Stimulated activated CD8-positive, alpha-beta memory T cell treated with anti-CD3 and anti-CD28 coated beads, Interleukin-12 subunit alpha, Interleukin-12 subunit beta, amount 100 ng/mL, for 24 hours (primary cell): ENCODE results near the gene AP4E1.
"Not testable (repeated sequence)": the region's sequence is repeated elsewhere in the genome, so short reads cannot be mapped to it uniquely, and the experiment has no call there.

Experiments used
- DNase-seq: peaks from one replicate; pipeline ENCODE4 v3.0.0-alpha.2; 2020; ENCODE audit errors: extremely low read depth

The AP4E1 gene

DNA sequence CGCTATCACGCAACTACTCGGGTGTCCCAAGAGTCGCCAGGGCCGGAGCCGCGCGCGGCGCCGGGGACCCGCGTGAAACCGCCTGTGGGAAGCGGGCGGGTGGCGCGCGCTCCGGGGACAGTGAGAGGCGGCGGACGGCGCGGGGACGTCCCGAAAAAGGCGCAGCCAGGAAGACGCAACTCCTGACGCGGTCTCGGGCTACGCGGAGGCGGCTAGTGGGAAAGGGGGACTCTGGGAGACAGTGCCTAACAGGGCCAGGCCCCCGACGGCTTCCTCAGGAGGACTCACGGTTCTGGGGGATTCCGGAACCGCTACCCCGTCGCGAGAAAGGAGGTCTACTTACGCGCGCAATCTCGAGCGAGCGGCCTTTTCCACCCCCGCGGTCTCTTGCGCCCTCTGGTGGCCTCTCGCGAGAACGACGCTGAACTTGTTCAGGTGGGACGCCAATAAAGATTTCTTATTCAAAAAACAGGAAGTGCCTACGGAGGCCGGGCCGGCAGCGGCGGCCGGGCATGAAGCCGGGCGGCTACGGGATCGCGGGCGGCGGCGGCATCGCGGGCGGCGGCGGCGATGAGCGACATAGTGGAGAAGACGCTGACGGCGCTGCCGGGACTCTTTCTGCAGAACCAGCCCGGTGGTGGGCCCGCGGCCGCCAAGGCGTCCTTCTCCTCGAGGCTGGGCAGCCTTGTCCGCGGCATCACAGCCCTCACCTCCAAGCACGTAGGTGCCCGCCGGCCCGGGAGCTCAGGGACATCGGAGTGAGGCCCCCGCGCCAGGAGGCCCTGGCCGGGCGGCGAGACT is at the start of gene AP4E1:
TSS of gene AP4E1 (plus strand) at position 475 of the 801 bp plus-strand sequence. CDS start at position 571, 96 bp downstream.
- DNase-seq: peak; percentile 69

DNA sequence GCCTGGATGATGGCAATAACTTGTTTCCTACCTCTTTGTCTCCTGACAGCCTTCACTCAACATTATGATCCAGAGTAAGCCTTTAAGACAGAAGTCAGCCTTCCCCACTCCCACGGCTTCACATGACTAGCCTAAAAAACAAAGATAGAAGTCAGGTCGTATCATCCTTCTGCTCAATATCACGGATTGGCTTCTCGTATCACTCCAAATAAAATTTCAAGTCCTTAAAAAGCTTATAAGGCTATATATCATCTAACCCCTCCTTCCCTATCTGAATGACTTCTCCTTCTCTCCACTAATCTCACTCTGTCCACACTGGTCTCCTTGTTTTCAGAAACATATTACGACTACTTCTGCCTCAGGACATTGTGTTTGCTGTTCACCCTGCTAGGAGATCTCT is 47.7 kb upstream of the AP4E1 start:
- no peak for DNase-seq

DNA sequence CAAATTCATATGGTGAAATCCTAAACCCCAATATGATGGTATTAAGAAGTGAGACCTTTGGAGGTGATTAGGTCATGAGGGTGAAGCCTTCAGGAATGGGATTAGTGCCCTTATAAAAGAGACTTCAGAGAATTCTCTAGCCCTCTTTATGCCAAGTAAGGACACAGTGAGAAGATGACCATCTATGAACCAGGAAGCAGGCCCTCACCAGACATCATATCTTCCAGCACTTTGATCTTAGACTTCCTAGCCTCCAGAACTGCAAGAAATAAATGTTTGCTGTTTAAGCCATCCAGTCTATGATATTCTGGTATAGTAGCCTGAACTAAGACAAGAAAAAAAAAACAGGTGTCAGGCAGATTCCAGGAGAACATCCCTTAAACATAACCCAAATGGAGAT is 45.9 kb upstream of the AP4E1 start:
- DNase-seq: no peak

DNA sequence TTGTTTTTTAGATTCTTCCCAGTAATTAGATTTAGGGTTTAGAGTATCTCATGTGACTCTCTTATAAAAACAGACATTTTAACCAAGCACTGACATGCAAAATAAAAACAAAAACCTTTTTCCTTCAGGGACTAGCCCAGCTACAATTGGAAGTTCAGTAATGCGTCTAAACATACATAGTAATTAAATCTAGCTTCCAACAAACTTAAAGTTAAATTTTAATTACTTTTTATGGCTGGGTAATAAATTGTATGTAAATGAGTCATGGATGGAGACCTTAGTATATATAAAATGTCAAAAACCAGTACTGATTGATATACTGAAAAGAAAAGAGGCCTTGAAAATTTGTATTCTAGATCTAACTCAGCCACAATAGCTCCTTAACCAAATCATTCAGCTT is 43.6 kb upstream of the AP4E1 start:
- DNase-seq: no peak

DNA sequence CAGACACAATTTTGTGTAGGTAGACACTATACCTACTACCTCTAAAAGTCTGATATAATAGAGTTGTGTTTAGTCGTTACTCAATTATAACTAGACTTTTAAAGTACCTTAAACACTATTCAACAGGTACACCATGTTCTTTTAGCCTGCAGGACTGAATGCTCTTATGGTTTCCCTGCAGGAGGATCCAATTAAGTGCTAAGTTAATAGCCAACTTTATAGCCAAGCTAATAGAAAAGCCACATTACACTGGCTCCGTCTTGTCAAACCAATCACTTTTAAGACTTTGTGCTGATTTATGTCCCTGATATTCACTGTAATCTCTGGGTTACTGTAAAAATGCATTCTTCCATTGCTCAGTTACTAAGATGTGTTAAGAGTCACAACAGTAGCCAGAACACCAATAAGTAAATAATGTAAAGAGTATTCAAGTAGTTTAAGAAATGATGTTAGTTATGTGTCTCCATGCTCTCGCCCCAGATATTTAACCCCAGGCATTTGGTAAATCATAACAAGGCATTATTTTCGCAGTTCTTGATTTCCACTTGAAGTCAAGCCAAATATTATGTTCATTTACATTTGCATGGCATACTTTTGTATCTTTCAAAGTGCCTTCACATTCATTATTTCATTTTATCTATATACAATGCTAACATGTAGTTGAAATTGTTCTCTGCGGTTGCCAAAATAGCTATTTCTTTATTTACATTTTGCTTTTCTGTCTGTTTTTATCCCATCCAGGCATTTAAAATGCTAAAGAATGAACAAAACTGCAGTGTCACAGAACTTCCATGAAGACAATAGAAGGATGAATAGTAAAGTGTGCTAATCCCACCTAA is 42.7 kb upstream of the AP4E1 start:
- DNase-seq: no peak

DNA sequence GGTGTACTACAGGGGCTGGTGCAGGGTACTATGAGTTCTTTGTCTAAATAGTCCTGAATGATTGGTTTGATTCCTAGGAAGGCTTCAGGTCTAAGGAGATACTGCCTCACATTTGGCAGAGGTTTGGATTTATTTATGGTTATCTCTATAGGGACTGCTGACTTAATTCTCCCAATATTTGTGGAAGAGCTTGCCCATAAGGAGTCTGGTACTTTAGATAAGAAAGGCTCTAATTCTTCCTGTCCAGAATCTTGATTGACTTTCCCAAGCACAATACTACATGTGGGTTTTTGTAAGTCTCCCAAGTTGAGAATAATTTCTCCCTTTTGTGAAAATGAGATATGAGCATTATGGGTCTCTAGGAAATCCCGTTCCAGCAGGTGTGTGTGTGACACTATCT is 36.7 kb upstream of the AP4E1 start:
- no peak for DNase-seq

DNA sequence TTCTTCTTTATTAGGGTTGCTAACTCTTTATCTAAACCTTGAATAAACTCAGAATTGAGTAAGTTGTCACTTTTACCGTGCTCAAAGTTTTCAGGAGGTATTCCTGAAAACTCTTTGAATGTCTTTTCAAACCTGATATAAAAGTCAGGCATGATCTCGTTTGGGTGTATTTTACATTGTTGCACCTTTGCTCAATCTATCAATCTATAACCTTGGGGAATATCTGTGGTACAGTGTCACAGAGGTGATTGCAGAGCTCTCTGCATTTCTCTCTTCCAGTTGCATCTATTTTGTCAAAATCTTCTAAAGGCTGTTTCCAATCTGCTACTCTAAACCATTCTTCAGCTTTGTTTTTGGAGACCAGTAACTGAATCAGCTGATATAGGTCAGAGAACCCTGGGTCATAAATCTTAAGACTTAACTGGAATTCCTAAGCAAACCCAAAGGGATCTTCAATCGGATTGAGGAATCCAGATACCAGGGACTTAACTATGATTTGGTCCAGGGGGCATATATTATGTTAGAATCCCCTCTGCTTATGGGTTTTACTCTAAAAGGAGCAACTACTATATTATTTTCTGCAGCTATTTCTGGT is 35.6 kb upstream of the AP4E1 start:
- no peak for DNase-seq

DNA sequence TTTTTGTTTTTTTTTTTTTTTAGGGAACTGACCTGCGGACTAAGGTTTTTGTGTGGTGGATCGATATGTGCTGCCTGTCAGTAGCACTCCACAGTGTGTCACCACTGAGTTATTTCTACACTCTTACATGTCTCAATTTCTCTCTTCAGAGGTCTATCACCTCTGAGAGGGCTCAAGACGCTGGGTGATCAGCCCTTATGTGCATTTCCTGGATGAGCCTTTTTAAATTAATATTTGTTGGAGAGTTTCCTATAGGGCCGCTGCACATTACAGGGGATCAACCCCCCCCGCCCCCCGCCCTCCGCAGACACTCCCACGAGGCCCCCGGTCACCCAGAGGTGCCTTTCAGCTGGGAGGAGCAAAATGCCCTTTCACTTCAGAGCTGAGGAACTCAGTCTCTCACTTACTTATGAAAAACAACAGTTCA is 34.5 kb upstream of the AP4E1 start:
- DNase-seq: no peak

DNA sequence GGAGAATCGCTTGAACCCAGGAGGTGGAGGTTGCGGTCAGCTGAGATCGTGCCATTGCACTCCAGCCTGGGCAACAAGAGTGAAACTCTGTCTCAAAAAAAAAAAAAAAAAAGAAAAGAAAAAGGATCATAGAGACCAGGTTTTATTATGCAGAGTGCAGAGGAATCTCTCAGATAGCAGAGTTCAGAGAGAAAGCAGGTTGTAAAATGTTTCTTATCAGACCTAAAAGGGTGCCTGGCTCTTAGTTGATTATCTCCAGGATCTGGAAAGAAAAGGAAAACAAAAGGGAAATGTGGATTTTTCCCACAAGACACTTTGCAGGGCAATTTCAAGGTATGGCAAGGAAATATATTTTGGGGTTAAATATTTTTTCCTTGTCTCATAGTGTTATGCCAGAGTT is 33.2 kb upstream of the AP4E1 start:
- not testable (repeated sequence) for DNase-seq

DNA sequence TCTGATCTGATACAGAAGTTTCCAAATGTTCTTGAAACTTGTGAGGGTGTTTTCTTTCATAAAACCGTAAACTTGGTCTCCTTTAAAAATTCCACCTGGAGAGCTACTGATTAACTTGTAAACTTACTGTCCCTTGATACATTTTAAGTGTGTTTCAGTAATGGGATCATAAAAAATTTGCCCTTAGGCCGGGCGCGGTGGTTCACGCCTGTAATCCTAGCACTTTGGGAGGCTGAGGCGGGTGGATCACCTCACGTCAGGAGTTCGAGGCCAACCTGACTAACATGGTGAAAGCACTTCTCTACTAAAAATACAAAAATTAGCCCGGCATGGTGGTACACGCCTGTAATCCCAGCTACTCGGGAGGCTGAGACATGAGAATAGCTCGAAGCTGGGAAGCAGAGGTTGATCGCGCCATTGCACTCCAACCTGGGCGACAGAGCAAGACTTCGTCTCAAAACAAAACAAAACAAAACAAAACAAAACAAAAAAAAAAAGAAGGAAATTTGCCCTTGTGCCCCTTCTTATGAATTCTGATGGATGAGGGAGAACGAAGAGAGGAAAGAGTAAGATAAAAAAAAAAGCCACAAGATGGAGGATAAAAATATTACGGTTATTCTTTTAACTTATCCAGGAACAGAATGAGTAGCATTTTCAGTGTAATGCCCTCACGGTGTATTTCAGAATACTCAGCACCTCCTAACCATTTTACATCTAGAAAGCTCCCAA is 32.1 kb upstream of the AP4E1 start:
- DNase-seq: no peak

DNA sequence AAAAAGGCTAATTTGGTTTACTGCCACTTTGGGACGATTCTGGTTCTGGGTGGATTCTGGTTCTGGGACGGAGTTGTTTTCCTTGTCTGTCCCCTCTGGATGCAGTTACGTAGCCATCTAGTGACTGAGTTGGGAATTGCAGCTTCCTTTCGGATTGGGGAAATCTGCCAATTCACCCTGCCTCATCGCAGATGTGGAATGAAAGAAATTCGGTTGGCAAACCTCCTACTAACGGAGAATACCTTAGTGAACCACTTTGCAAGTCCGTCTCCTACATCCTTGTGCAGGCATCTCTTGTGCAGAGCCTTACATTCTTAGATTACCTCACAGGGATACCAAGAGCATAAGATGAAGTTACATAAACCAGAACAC is 31.5 kb upstream of the AP4E1 start:
- DNase-seq: peak; percentile 22

DNA sequence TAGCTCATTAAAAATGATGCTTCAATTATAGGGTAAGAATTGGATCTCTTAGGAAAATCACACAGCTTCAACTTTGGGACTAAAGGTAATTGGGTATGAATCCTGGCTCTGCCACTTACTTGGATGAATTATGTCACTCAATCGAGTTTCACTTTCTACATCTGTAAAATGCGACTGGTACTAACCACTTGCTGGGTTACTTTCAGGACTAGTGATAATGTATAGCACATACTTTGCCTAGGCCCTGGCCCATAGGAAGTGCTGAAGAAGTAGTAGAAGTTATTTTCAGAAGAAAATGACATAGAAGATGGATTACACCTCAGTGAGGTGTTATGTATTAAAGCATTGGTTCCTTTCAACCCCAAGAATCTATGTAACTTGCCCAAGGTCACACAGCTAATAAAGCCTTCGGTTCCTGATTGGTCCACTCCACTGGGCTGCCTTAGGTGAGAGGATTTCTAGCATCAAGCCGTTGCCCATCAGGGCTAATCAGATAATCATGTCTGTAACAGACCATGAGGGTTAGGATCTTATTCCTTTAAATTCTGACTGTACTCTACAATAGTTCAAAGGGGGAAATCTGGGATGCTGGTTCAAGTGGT is 29.4 kb upstream of the AP4E1 start:
- no peak for DNase-seq

DNA sequence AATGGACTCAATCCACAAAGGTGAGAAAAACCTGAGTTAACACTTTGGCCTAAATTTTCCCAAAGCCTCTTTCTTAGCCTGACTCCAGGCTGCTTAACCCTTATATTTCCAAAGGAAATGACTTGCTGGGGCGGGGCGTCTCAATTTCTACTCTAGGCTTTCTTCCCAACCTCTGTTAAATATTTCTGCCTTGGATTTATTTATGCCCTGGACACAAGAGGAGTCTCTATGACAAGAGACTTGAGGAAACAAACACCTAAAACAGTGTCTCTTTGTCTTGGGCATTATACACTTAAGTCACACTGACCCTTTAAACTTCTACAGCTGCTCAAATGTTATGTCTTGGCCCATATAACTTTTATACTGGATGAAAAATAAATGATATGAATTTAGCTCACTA is 28.3 kb upstream of the AP4E1 start:
- no peak for DNase-seq

DNA sequence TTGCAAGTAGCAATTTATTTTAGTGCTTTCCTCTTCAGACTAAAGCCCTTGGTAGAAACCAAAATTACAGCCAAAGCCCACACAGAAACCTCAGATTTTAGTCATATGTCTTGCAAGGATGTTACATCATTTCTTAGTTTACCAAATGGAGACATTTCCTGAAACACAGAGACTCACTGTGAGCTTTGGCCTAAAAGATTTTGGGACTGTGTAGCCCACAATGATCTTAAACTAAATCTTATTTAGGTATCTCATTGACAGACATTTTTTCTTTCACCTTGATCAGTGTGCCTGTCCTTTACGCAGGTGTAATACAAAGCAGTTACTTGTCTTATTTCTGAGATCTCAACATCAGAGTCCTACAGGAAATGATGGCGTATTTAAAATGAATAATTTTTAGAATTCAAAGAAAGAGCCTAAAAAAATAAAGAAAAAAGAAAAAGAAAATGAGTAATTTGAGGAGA is 27.8 kb upstream of the AP4E1 start:
- DNase-seq: no peak

DNA sequence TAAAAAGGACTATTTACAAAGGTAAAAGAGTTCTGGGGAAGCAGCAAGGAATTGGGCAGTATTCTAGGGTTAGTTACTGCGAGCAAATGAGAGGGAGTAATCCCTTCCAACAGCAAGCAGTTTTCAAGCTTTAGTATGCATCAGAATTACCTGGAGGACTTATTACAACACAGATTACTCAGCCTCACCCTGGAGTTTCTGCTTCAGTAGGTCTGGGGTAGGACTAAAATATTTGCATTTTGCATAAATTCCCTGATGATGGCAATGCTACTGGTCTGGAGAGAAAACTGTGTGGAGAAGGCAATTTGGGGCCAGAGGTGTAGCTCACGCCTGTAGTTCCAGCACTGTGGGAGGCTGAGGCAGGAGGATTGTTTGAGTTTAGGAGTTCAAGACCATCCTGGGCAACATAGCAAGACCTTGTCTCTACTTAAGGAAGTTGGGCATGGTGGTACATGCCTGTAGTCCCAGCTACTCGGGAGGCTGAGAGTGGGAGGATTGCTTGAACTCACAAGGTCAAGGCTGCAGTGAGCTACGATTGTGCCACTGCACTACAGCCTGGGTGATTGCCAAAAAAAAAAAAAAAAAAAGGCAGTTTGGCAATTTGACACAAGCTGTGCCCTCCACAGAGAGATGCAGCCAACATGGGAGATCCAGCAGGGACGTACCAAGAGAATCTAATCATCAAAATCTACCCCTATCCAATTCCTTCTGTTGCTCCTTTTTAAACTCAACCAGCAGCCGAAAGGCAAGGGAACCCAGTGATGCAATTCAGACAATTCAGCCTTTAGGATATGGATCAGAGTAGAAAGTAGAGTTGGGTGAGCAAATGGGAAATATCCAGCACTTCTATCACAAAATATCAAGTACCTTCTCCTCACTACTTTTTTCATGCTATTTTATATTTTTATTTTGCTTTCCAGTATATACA is 27.1 kb upstream of the AP4E1 start:
- DNase-seq: no peak

DNA sequence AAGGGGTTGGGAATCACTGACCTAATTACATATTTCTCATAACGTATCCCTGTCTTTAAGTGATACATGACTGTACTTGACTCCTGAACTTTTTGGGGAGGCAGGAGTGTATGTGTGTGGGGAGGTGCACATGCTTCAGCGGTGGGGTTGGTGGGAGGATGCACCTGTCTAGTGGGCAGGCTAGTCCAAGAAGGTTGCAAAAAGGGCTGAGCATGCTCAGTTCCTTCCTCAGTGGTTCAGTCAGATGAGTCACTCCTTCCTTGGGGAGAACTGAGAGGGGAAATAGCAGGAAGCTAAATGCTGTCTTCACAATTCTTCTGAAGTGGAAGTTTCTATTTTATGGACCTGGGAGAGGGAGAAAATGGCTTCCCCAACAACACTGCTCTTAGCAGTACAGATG is 24.6 kb upstream of the AP4E1 start:
- no peak for DNase-seq

DNA sequence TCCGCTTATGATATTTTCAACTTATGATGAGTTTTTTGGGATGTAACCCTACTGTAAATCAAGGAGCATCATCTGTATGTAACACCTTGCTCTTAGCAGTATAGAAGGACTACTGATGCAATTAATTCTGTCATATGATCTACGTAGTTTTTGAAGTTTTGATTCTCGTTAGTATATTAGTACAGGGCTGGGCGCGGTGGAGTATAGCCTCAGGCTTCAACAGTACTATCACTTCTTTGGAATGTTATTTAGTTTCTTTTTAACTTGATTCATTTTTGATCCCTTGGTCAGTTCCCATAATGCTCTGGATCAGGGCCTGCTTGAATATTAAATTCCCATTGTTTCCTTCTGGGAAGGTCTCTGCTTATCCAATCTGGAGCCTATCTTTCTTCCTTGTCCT is 23.9 kb upstream of the AP4E1 start:
- no peak for DNase-seq

DNA sequence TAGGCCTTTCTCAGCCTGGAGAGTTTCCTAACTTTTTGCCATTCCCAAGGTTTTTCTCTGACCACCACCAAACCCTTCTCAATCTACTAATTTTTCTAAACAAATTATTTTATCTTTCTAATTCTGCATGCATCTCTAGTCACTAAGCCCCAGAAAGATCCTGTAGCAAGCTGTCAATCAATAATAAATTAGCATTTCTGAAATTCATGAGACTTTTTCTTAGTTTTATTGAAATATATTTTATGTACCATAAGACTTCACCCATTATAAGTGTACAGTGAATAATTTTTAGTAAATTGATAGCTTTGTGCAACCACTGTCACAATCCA is 22.4 kb upstream of the AP4E1 start:
- DNase-seq: no peak

DNA sequence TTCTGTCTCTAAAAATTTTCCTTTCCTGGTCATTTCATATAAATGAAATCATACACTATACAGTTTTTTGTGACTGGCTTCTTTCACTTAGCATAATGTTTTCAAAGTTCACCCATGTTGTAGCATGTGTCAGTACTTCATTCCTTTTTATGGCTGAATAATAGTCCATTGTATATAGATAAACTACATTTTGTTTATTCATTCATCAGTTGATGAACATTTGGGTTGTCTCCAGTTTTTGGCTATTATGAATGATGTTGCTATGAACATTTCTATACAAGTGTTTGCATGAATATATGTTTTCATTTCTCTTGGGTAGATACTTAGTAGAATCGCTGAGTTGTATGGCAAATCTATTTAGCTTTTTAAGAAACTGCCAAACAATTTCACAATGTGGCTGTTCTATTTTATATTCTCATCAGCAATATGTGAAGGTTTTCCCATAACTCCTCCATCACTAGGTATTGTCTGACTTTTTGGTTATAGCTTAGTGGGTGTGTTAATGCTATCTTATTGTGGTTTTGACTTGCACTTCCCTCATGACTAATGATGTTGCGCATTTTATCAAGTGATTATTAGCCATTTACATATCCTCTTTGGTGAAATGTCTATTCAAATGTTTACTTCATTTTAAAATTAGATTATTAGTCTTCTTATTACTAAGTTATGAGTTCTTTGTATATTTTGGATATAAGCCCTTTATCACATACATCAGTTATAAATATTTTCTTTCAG is 21.7 kb upstream of the AP4E1 start:
- no peak for DNase-seq

DNA sequence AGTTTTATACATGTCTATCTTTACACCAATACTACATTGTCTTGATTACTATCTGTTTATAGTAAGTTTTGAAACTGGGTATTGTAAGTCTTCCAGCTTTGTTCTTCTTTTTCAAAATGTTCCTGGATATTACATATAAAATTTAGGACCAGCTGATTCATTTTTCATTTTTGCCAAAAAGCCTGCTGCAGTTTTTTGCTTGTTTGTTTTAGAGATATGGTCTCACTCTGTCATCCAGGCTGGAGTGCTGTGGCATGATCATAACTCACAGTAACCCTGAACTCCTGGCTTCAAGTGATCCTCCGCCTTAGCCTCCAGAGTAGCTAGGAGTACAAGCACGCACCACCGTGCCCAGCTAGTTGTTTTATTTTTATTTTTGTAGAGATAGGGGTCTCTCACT is 20.4 kb upstream of the AP4E1 start:
- DNase-seq: no peak
